Endothelial cell of umbilical vein (primary cell): ENCODE results near the gene ZDHHC3. TPM values are rescaled to one million over a fixed set of nuclear protein-coding genes. Genes with fewer than 3 reads are reported as not detected.

ENCODE experiments used
- BruUV-seq: library from RNA; stranded (reverse); fragments of 400-500 nt; replicated peaks from 2 replicates; lab custom pipeline; 2021; lab: Mats Ljungman, UMichigan
- CTCF ChIA-PET: fragments of 300-600, 350-600 bp; sonication (Branson Sonifier 250); formaldehyde crosslinking; loops from one replicate; lab custom pipeline; 2021; ENCODE audit warnings: antibody characterized with exemption, inconsistent platforms; lab: Charles Lee
- POLR2A ChIA-PET: fragments of 300-600, 350-600 bp; sonication (Branson Sonifier 250); formaldehyde crosslinking; loops from one replicate; lab custom pipeline; 2021; ENCODE audit warnings: antibody characterized with exemption, inconsistent platforms; lab: Charles Lee
- DNase-seq: peaks from one replicate; pipeline ENCODE4 v3.0.0-alpha.2; 2011; ENCODE audit warnings: low read depth, low spot score
- FAIRE-seq: peaks from 2 replicates; lab custom pipeline; 2011; peaks lifted over from hg19 to GRCh38; lab: Jason Lieb, UNC
- H2AFZ ChIP-seq: 2 replicates; pipeline ENCODE4 v1.6.0; 2012; ENCODE audit warnings: low read depth, low read length, control low read depth, inconsistent platforms
- H3K27ac ChIP-seq: 2 replicates; pipeline ENCODE4 v1.5.1; 2011; ENCODE audit warnings: low read depth, mild to moderate bottlenecking, control low read depth, low read length, moderate library complexity; ENCODE audit not compliant: insufficient read depth
- H3K27me3 ChIP-seq, 2 experiments: 2 replicates each; pipeline versions ENCODE4 v1.6.0 to v1.6.1; 2011; ENCODE audit warnings: low read length in 2 of 2, mixed read lengths in 1 of 2; ENCODE audit not compliant: control insufficient read depth in 2 of 2, insufficient read depth in 2 of 2
- H3K36me3 ChIP-seq, 2 experiments: 2 replicates in 1 of 2; 3 replicates in 1 of 2; pipeline ENCODE4 v1.5.1; 2011; ENCODE audit warnings: low read length in 2 of 2, mild to moderate bottlenecking in 1 of 2, moderate library complexity in 1 of 2; ENCODE audit not compliant: control insufficient read depth in 2 of 2, insufficient read depth in 2 of 2; ENCODE audit errors: extremely low read depth in 1 of 2
- H3K4me1 ChIP-seq: 3 replicates; pipeline ENCODE4 v1.5.1; 2011; ENCODE audit warnings: mild to moderate bottlenecking, low read length; ENCODE audit not compliant: control insufficient read depth, insufficient read depth; ENCODE audit errors: extremely low read depth
- H3K4me2 ChIP-seq: 2 replicates; pipeline ENCODE4 v1.6.1; 2011; ENCODE audit warnings: low read length, control low read depth, mixed read lengths; ENCODE audit not compliant: insufficient read depth
- H3K4me3 ChIP-seq, 3 experiments: fragments of 200-600 bp in 1 of 3; sonication (generic), shearing (Covaris generic) in 1 of 3; replicated peaks in 1 of 3; 2 replicates each; pipeline ENCODE4 v1.5.1; 2011 to 2016; ENCODE audit warnings: control low read depth in 3 of 3, low read length in 3 of 3, mild to moderate bottlenecking in 2 of 3, inconsistent platforms in 1 of 3, low read depth in 1 of 3, moderate library complexity in 1 of 3; ENCODE audit not compliant: insufficient read depth in 1 of 3
- H3K79me2 ChIP-seq: 2 replicates; pipeline ENCODE4 v1.6.0; 2012; ENCODE audit warnings: low read length, inconsistent platforms; ENCODE audit not compliant: control insufficient read depth, insufficient read depth
- H3K9ac ChIP-seq: replicated peaks from 2 replicates; pipeline ENCODE3; 2011; ENCODE audit warnings: low read length, control low read depth; ENCODE audit not compliant: insufficient read depth; ENCODE audit errors: extremely low read depth
- H3K9me1 ChIP-seq: replicated peaks from 3 replicates; pipeline ENCODE4 v1.6.0; 2011; ENCODE audit warnings: mild to moderate bottlenecking, low read length; ENCODE audit not compliant: control insufficient read depth, insufficient read depth; ENCODE audit errors: extremely low read depth
- H3K9me3 ChIP-seq: replicated peaks from 2 replicates; pipeline ENCODE4 v1.5.1; 2012; ENCODE audit warnings: low read length, inconsistent platforms; ENCODE audit not compliant: control insufficient read depth, insufficient read depth
- H4K20me1 ChIP-seq: replicated peaks from 2 replicates; pipeline ENCODE3; 2011; ENCODE audit warnings: mild to moderate bottlenecking, low read length; ENCODE audit not compliant: control insufficient read depth, insufficient read depth; ENCODE audit errors: extremely low read depth
- EZH2 ChIP-seq: IDR thresholded peaks from 2 replicates; pipeline ENCODE4 v1.6.1; 2012; ENCODE audit warnings: borderline replicate concordance, low read depth, mild to moderate bottlenecking, moderate library complexity, low read length, inconsistent platforms; ENCODE audit not compliant: severe bottlenecking
- FOS ChIP-seq: IDR thresholded peaks from 2 replicates; pipeline ENCODE4 v1.6.1; 2011; ENCODE audit warnings: mild to moderate bottlenecking, low read length, moderate library complexity, borderline replicate concordance; ENCODE audit not compliant: insufficient read depth
- GATA2 ChIP-seq: IDR thresholded peaks from 2 replicates; pipeline ENCODE4 v1.7.0; 2011; ENCODE audit warnings: low read depth, mild to moderate bottlenecking, moderate library complexity, mixed read lengths, low read length; ENCODE audit not compliant: insufficient read length, insufficient read depth
- JUN ChIP-seq: IDR thresholded peaks from 2 replicates; pipeline ENCODE4 v1.6.1; 2011; ENCODE audit warnings: borderline replicate concordance, low read depth; ENCODE audit not compliant: insufficient read length, insufficient read depth
- MYC ChIP-seq: IDR thresholded peaks from one replicate; pipeline ENCODE4 v1.6.1; 2011; ENCODE audit warnings: mild to moderate bottlenecking, low read depth, low read length
- POLR2A ChIP-seq: IDR thresholded peaks from 2 replicates; pipeline ENCODE4 v1.6.1; 2012; ENCODE audit warnings: low read depth, mild to moderate bottlenecking, control low read depth, low read length
- POLR2AphosphoS5 ChIP-seq: IDR thresholded peaks from 2 replicates; pipeline ENCODE4 v1.6.1; 2012; ENCODE audit warnings: low read depth, mild to moderate bottlenecking, control low read depth, low read length, moderate library complexity; ENCODE audit not compliant: insufficient read depth
- dilution Hi-C: fragments of 300-500 bp; cut with MboI; formaldehyde crosslinking; loops from one replicate; pipeline ENCODE4 v1.15.0; 2019; ENCODE audit warnings: low sequenced_read_pairs; ENCODE audit not compliant: extremely low pct_ligation_motif_present
- intact Hi-C: fragments of 100-400 bp; cut with micrococcal nuclease; formaldehyde crosslinking; loops from one replicate; pipeline ENCODE4 v1.10.0; 2022
- polyA plus RNA-seq, 4 experiments: library from polyadenylated mRNA; depleted of rRNA in 3 of 4; stranded (reverse) in 3 of 4; unstranded in 1 of 4; fragments of >200 nt; gene quantifications; 2 replicates each; pipeline versions ENCODE4 v1.2.1 to v1.2.3, GENCODE V29; 2011 to 2012; ENCODE audit warnings: missing spikeins in 1 of 4
- total RNA-seq: library from RNA; stranded (reverse); gene quantifications from 2 replicates; pipeline ENCODE4 v1.2.3, GENCODE V29; 2021
- TF ChIP-seq, protein P1 (sequence below): IDR thresholded peaks from 2 replicates; pipeline ENCODE4 v1.6.1; 2011; ENCODE audit not compliant: insufficient read depth, insufficient read length
- TF ChIP-seq, protein P2 (sequence below), 2 donors: IDR thresholded peaks; 1 replicate in 1 of 2; 2 replicates in 1 of 2; pipeline ENCODE4 v1.5.1; 2011; ENCODE audit warnings: low read length in 2 of 2, mild to moderate bottlenecking in 2 of 2, moderate library complexity in 2 of 2, control low read depth in 1 of 2, inconsistent platforms in 1 of 2, low read depth in 1 of 2; ENCODE audit not compliant: insufficient read depth in 1 of 2; ENCODE audit errors: extremely low read depth in 1 of 2

The ZDHHC3 gene
- total and polyA plus RNA-seq, 2 donors (not counting 3 experiments of a cell fraction or from before 2014, with no cell fraction given): 62.4 to 97.1 TPM

DNA sequence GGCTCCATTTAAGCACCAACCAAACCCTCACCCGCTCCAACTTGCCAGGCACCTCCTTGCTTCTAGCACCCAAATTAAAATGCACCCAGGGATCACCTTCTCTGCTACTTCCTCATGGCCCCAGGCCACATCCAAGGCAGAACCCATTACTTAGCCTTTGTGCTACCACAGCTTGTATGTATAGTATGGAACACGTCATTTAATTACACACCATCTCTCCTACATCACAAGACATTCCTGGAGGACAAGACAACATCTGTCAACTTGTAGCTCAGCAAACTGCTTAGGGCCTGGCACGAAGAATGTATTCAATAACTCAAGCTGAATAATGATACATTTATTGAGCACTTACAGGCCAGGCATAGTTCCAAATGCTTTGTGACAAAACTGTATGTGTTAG lies 23.3 kb downstream of the ZDHHC3 start:
- no TSS peak for BruUV-seq
- FAIRE-seq: no peak

More for the DNA sequence above, 23.3 kb downstream of the ZDHHC3 start:
- Histone ChIP-seq H4K20me1 (no peaks in the 10 kb centered on the region), H3K4me1 (peaks cover 11% of the 10 kb centered on the region), H3K9me1 (no peaks in the 10 kb centered on the region), H3K9me3 (no peaks in the 10 kb centered on the region), H3K4me3 (no peak overlapping the region), H3K27me3 (no peaks in the 10 kb centered on the region), H3K36me3 (peaks cover 0 to 3% of the 10 kb centered on the region in 2 experiments), H3K4me2 (no peak overlapping the region), H2AFZ (no peak overlapping the region), H3K79me2 (peaks cover 6% of the 10 kb centered on the region), H3K9ac (no peak overlapping the region), H3K27ac (no peak overlapping the region)
- POLR2A ChIA-PET: no interaction called here
- TF ChIP-seq, protein P1, sequence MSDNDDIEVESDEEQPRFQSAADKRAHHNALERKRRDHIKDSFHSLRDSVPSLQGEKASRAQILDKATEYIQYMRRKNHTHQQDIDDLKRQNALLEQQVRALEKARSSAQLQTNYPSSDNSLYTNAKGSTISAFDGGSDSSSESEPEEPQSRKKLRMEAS: no peak
- no peak for TF ChIP-seq POLR2AphosphoS5
- no peak for TF ChIP-seq EZH2
- TF ChIP-seq, protein P2, sequence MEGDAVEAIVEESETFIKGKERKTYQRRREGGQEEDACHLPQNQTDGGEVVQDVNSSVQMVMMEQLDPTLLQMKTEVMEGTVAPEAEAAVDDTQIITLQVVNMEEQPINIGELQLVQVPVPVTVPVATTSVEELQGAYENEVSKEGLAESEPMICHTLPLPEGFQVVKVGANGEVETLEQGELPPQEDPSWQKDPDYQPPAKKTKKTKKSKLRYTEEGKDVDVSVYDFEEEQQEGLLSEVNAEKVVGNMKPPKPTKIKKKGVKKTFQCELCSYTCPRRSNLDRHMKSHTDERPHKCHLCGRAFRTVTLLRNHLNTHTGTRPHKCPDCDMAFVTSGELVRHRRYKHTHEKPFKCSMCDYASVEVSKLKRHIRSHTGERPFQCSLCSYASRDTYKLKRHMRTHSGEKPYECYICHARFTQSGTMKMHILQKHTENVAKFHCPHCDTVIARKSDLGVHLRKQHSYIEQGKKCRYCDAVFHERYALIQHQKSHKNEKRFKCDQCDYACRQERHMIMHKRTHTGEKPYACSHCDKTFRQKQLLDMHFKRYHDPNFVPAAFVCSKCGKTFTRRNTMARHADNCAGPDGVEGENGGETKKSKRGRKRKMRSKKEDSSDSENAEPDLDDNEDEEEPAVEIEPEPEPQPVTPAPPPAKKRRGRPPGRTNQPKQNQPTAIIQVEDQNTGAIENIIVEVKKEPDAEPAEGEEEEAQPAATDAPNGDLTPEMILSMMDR (IDR thresholded peaks at IDR 0.05; ENCODE audit: extremely low read depth in 1 of 2, insufficient read depth in 1 of 2, low read depth in 1 of 2, low read length in 2 of 2): no peak
- TF ChIP-seq FOS: no peak
- no peak for TF ChIP-seq JUN
- no peak for TF ChIP-seq MYC
- no peak for TF ChIP-seq POLR2A
- TF ChIP-seq GATA2: no peak
- dilution Hi-C loops: no loop called here
- no peak for DNase-seq
- CTCF ChIA-PET: no interaction called here
- intact Hi-C loops: no loop called here
